AG09319 (cell line): ENCODE measurements around the gene HEYL.
"Not testable (repeated sequence)": the region's sequence is repeated elsewhere in the genome, so short reads cannot be mapped to it uniquely, and the experiment has no call there.

Source experiments
- DNase-seq: peaks from one replicate; pipeline ENCODE4 v3.0.0-alpha.2; 2010; ENCODE audit warnings: low read depth; ENCODE audit errors: extremely low read depth
- TF ChIP-seq, protein P1 (sequence below): IDR thresholded peaks from 2 replicates; pipeline ENCODE4 v1.5.1; 2011; ENCODE audit warnings: low read depth, mild to moderate bottlenecking, inconsistent platforms, low read length, moderate library complexity

HEYL gene

DNA sequence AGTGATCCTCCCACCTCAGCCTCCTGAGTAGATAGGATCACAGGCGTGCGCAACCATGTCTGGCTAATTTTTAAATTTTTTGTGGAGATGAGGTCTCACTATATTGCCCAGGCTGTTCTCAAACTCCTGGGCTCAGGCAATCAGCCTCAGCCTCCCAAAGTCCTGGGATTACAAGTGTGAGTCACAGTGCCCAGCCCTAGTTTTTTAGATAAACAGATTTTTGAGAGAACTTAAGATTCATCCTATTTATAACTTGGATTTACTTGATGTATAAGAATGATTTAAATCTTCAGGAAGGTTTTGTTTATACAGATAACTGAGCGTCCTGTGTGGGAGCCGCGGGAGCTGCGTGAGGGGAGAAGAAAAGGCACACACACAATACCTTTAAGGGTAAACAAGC lies 26.2 kb downstream of the HEYL start:
- TF ChIP-seq, protein P1, sequence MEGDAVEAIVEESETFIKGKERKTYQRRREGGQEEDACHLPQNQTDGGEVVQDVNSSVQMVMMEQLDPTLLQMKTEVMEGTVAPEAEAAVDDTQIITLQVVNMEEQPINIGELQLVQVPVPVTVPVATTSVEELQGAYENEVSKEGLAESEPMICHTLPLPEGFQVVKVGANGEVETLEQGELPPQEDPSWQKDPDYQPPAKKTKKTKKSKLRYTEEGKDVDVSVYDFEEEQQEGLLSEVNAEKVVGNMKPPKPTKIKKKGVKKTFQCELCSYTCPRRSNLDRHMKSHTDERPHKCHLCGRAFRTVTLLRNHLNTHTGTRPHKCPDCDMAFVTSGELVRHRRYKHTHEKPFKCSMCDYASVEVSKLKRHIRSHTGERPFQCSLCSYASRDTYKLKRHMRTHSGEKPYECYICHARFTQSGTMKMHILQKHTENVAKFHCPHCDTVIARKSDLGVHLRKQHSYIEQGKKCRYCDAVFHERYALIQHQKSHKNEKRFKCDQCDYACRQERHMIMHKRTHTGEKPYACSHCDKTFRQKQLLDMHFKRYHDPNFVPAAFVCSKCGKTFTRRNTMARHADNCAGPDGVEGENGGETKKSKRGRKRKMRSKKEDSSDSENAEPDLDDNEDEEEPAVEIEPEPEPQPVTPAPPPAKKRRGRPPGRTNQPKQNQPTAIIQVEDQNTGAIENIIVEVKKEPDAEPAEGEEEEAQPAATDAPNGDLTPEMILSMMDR: no peak
- no peak for DNase-seq

DNA sequence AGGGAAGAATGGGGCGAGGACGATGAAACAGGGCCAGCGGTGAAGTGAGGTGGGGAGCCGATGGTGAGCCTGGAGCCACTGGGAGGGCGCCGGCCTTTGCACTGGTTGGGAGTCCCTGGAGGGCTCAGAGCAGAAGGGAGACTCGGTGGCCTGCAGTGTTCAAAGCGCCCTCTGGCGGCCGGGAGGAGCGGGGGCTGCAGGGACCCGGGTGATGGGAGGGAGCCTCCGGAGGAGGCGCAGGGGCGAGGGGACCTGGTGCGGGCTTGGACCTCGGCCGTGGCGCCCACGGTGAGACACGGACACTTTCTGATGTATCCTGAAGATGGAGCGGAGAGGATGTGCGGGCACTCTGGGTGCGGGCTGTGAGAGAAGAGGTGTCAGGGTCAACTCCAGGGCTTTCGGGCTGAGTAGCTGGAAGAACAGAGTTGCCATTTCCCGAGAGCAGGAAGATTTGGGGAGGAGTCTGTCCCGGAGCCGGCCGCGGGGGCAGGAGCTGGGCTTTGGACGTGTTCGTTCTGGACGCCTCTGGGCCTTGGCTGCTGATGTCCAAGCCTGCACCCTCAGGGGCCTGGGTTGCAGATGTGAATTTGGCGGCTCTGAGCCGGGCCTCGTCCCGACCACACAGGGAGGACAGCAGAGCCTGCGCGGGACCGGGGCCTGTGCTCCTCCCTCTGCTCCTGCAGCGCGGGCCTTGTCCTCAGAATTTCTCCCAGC lies 29.7 kb downstream of the HEYL start:
- no peak for DNase-seq
- TF ChIP-seq, protein P1: peak; percentile 52

DNA sequence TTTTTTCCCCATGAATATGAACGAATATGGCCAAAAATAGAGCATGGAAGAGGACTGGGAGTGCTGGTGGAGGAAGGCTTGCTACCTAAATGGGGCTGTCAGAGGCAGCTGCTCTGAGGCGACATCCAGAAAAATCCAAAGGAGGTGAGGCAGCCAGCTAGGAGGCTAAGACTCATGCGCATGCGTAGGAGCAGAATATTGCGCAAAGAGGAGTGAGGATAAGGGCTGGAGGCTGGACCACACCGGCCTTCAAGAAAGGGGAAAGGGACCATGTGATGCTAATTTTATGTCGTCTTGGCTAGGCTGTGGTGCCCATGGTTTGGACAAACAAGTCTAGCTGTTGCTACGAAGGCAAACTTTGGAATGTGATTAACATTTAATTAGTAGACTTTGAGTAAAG lies 30.5 kb downstream of the HEYL start:
- DNase-seq: no peak
- TF ChIP-seq, protein P1: no peak

DNA sequence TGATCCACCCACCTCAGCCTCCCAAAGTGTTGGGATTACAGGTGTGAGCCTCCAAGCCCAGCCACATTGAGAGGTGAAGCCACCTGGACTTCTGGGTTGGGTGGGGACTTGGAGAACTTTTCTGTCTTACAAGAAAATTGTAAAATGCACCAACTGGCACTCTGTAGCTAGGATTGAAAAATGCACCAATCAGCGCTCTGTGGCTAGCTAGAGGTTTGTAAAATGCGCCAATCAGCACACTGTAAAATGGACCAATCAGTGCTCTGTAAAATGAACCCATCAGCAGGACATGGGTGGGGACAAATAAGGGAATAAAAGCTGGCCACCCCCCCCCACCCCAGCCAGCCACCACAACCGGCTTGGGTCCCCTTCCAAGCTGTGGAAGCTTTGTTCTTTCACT lies 35.8 kb downstream of the HEYL start:
- DNase-seq: not testable (repeated sequence)

DNA sequence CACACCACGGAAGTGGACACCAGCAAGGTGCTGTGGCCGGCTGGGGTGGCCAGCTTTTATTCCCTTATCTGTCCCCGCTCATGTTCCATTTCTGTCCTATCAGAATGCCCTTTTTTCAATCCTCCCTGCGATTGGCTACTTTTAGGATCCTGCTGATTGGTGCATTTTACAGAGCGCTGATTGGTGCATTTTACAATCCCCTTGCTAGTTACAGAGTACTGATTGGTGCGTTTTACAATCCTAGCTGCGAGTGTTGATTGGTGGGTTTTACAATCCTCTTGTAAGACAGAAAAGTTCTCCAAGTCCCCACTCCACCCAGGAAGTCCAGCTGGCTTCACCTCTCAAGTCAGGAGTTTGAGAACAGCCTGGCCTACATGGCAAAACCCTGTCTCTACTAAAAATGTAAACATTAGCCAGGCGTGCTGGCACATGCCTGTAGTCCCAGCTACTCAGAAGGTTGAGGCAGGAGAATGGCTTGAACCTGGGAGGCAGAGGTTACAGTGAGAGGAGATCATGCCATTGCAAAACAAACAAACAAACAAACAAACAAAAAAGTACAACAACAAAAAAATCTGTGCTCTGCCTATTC lies 37.7 kb downstream of the HEYL start:
- not testable (repeated sequence) for DNase-seq

DNA sequence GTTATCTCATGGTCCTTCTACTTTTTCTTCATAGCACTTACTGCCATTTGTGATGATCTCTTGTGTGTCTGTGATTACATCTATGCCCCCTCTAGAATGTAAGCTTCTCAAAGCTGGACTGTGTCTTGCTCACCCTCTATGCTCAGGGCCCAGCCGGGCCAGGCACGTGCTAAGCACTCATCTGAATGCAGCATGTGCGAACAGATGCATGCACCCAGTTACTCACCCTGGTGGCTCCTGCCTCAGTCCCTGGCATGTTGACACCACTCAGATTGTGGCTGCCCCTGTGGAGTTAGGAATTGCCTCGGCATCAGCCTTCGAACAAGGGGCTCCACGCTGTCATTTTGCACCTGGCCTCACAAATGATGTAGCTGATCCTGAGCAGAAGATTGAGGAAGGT lies 43.3 kb downstream of the HEYL start:
- TF ChIP-seq, protein P1: no peak
- no peak for DNase-seq

DNA sequence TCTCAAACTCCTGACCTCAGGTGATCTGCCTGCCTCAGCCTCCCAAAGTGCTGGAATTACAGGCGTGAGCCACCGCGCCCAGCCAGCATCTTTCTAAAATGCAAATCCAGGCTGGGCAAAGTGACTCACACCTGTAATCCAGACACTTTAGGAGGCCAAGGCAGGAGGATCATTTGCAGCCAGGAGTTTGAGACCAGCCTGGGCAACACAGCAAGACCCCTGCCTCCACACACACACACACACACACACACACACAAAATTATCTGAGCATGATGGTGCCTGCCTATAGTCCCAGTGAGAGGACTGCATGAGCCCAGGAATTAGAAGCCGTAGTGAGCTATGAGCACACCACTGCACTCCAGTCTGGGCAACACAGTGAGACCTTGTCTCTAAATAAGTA lies 46.1 kb downstream of the HEYL start:
- TF ChIP-seq, protein P1: no peak
- DNase-seq: no peak

DNA sequence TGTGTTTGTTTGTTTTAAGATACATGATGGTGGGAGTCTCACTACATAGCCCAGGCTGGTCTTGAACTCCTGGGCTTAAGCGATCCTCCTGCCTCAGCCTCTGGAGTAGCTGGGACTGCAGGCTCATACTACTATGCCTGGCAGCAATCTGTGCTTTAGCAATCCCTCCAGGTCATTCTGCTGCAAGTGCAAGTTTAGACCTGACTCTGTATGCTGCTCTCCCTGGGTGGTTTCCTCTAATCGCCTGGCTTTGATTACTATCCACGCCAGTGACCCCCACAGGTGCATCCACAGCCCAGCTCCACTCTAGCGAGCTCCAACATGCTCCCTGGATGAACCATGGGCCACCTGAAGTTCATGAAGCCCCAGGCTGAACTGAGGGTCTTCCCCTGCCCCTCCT lies 47.4 kb downstream of the HEYL start:
- DNase-seq: no peak
- TF ChIP-seq, protein P1: no peak
